Endothelial cell of umbilical vein (primary cell): ENCODE measurements around the gene ADCY2. TPM values are rescaled to one million over a fixed set of nuclear protein-coding genes. Genes with fewer than 3 reads are reported as not detected.

Experiments
- BruUV-seq: library from RNA; stranded (reverse); fragments of 400-500 nt; replicated peaks from 2 replicates; lab custom pipeline; 2021; lab: Mats Ljungman, UMichigan
- CTCF ChIA-PET: fragments of 300-600, 350-600 bp; sonication (Branson Sonifier 250); formaldehyde crosslinking; loops from one replicate; lab custom pipeline; 2021; ENCODE audit warnings: antibody characterized with exemption, inconsistent platforms; lab: Charles Lee
- POLR2A ChIA-PET: fragments of 300-600, 350-600 bp; sonication (Branson Sonifier 250); formaldehyde crosslinking; loops from one replicate; lab custom pipeline; 2021; ENCODE audit warnings: antibody characterized with exemption, inconsistent platforms; lab: Charles Lee
- DNase-seq: peaks from one replicate; pipeline ENCODE4 v3.0.0-alpha.2; 2011; ENCODE audit warnings: low read depth, low spot score
- FAIRE-seq: peaks from 2 replicates; lab custom pipeline; 2011; peaks lifted over from hg19 to GRCh38; lab: Jason Lieb, UNC
- H2AFZ ChIP-seq: 2 replicates; pipeline ENCODE4 v1.6.0; 2012; ENCODE audit warnings: low read depth, low read length, control low read depth, inconsistent platforms
- H3K27ac ChIP-seq: 2 replicates; pipeline ENCODE4 v1.5.1; 2011; ENCODE audit warnings: low read depth, mild to moderate bottlenecking, control low read depth, low read length, moderate library complexity; ENCODE audit not compliant: insufficient read depth
- H3K27me3 ChIP-seq, 2 experiments: 2 replicates each; pipeline versions ENCODE4 v1.6.0 to v1.6.1; 2011; ENCODE audit warnings: low read length in 2 of 2, mixed read lengths in 1 of 2; ENCODE audit not compliant: control insufficient read depth in 2 of 2, insufficient read depth in 2 of 2
- H3K36me3 ChIP-seq, 2 experiments: 2 replicates in 1 of 2; 3 replicates in 1 of 2; pipeline ENCODE4 v1.5.1; 2011; ENCODE audit warnings: low read length in 2 of 2, mild to moderate bottlenecking in 1 of 2, moderate library complexity in 1 of 2; ENCODE audit not compliant: control insufficient read depth in 2 of 2, insufficient read depth in 2 of 2; ENCODE audit errors: extremely low read depth in 1 of 2
- H3K4me1 ChIP-seq: 3 replicates; pipeline ENCODE4 v1.5.1; 2011; ENCODE audit warnings: mild to moderate bottlenecking, low read length; ENCODE audit not compliant: control insufficient read depth, insufficient read depth; ENCODE audit errors: extremely low read depth
- H3K4me2 ChIP-seq: 2 replicates; pipeline ENCODE4 v1.6.1; 2011; ENCODE audit warnings: low read length, control low read depth, mixed read lengths; ENCODE audit not compliant: insufficient read depth
- H3K4me3 ChIP-seq, 3 experiments: fragments of 200-600 bp in 1 of 3; sonication (generic), shearing (Covaris generic) in 1 of 3; replicated peaks in 1 of 3; 2 replicates each; pipeline ENCODE4 v1.5.1; 2011 to 2016; ENCODE audit warnings: control low read depth in 3 of 3, low read length in 3 of 3, mild to moderate bottlenecking in 2 of 3, inconsistent platforms in 1 of 3, low read depth in 1 of 3, moderate library complexity in 1 of 3; ENCODE audit not compliant: insufficient read depth in 1 of 3
- H3K79me2 ChIP-seq: 2 replicates; pipeline ENCODE4 v1.6.0; 2012; ENCODE audit warnings: low read length, inconsistent platforms; ENCODE audit not compliant: control insufficient read depth, insufficient read depth
- H3K9ac ChIP-seq: replicated peaks from 2 replicates; pipeline ENCODE3; 2011; ENCODE audit warnings: low read length, control low read depth; ENCODE audit not compliant: insufficient read depth; ENCODE audit errors: extremely low read depth
- H3K9me1 ChIP-seq: replicated peaks from 3 replicates; pipeline ENCODE4 v1.6.0; 2011; ENCODE audit warnings: mild to moderate bottlenecking, low read length; ENCODE audit not compliant: control insufficient read depth, insufficient read depth; ENCODE audit errors: extremely low read depth
- H3K9me3 ChIP-seq: replicated peaks from 2 replicates; pipeline ENCODE4 v1.5.1; 2012; ENCODE audit warnings: low read length, inconsistent platforms; ENCODE audit not compliant: control insufficient read depth, insufficient read depth
- H4K20me1 ChIP-seq: replicated peaks from 2 replicates; pipeline ENCODE3; 2011; ENCODE audit warnings: mild to moderate bottlenecking, low read length; ENCODE audit not compliant: control insufficient read depth, insufficient read depth; ENCODE audit errors: extremely low read depth
- EZH2 ChIP-seq: IDR thresholded peaks from 2 replicates; pipeline ENCODE4 v1.6.1; 2012; ENCODE audit warnings: borderline replicate concordance, low read depth, mild to moderate bottlenecking, moderate library complexity, low read length, inconsistent platforms; ENCODE audit not compliant: severe bottlenecking
- FOS ChIP-seq: IDR thresholded peaks from 2 replicates; pipeline ENCODE4 v1.6.1; 2011; ENCODE audit warnings: mild to moderate bottlenecking, low read length, moderate library complexity, borderline replicate concordance; ENCODE audit not compliant: insufficient read depth
- GATA2 ChIP-seq: IDR thresholded peaks from 2 replicates; pipeline ENCODE4 v1.7.0; 2011; ENCODE audit warnings: low read depth, mild to moderate bottlenecking, moderate library complexity, mixed read lengths, low read length; ENCODE audit not compliant: insufficient read length, insufficient read depth
- JUN ChIP-seq: IDR thresholded peaks from 2 replicates; pipeline ENCODE4 v1.6.1; 2011; ENCODE audit warnings: borderline replicate concordance, low read depth; ENCODE audit not compliant: insufficient read length, insufficient read depth
- MYC ChIP-seq: IDR thresholded peaks from one replicate; pipeline ENCODE4 v1.6.1; 2011; ENCODE audit warnings: mild to moderate bottlenecking, low read depth, low read length
- POLR2A ChIP-seq: IDR thresholded peaks from 2 replicates; pipeline ENCODE4 v1.6.1; 2012; ENCODE audit warnings: low read depth, mild to moderate bottlenecking, control low read depth, low read length
- POLR2AphosphoS5 ChIP-seq: IDR thresholded peaks from 2 replicates; pipeline ENCODE4 v1.6.1; 2012; ENCODE audit warnings: low read depth, mild to moderate bottlenecking, control low read depth, low read length, moderate library complexity; ENCODE audit not compliant: insufficient read depth
- dilution Hi-C: fragments of 300-500 bp; cut with MboI; formaldehyde crosslinking; loops from one replicate; pipeline ENCODE4 v1.15.0; 2019; ENCODE audit warnings: low sequenced_read_pairs; ENCODE audit not compliant: extremely low pct_ligation_motif_present
- intact Hi-C: fragments of 100-400 bp; cut with micrococcal nuclease; formaldehyde crosslinking; loops from one replicate; pipeline ENCODE4 v1.10.0; 2022
- polyA plus RNA-seq, 4 experiments: library from polyadenylated mRNA; depleted of rRNA in 3 of 4; stranded (reverse) in 3 of 4; unstranded in 1 of 4; fragments of >200 nt; gene quantifications; 2 replicates each; pipeline versions ENCODE4 v1.2.1 to v1.2.3, GENCODE V29; 2011 to 2012; ENCODE audit warnings: missing spikeins in 1 of 4
- total RNA-seq: library from RNA; stranded (reverse); gene quantifications from 2 replicates; pipeline ENCODE4 v1.2.3, GENCODE V29; 2021
- TF ChIP-seq, protein P1 (sequence below): IDR thresholded peaks from 2 replicates; pipeline ENCODE4 v1.6.1; 2011; ENCODE audit not compliant: insufficient read depth, insufficient read length
- TF ChIP-seq, protein P2 (sequence below), 2 donors: IDR thresholded peaks; 1 replicate in 1 of 2; 2 replicates in 1 of 2; pipeline ENCODE4 v1.5.1; 2011; ENCODE audit warnings: low read length in 2 of 2, mild to moderate bottlenecking in 2 of 2, moderate library complexity in 2 of 2, control low read depth in 1 of 2, inconsistent platforms in 1 of 2, low read depth in 1 of 2; ENCODE audit not compliant: insufficient read depth in 1 of 2; ENCODE audit errors: extremely low read depth in 1 of 2

Gene ADCY2
- total and polyA plus RNA-seq, 2 donors (not counting 3 experiments of a cell fraction or from before 2014, with no cell fraction given) = under 0.01 TPM; not detected in 1

- no TSS peak for BruUV-seq
- Histone ChIP-seq H3K36me3 (no peaks in the 10 kb centered on the region), H3K4me3 (no peak overlapping the region), H3K27ac (no peak overlapping the region), H3K9ac (no peak overlapping the region), H2AFZ (no peak overlapping the region), H3K79me2 (no peaks in the 10 kb centered on the region), H3K9me1 (no peaks in the 10 kb centered on the region), H4K20me1 (no peaks in the 10 kb centered on the region), H3K27me3 (no peaks in the 10 kb centered on the region), H3K9me3 (no peaks in the 10 kb centered on the region), H3K4me1 (no peaks in the 10 kb centered on the region), H3K4me2 (no peak overlapping the region)
- dilution Hi-C loops = no loop called here
- ChIA-PET CTCF (no interaction called here), POLR2A (no interaction called here)
- no peak for TF ChIP-seq JUN
- TF ChIP-seq, protein P1, sequence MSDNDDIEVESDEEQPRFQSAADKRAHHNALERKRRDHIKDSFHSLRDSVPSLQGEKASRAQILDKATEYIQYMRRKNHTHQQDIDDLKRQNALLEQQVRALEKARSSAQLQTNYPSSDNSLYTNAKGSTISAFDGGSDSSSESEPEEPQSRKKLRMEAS = no peak
- no peak for TF ChIP-seq GATA2
- TF ChIP-seq FOS = no peak
- no peak for TF ChIP-seq POLR2AphosphoS5
- DNase-seq = no peak
- intact Hi-C loops = no loop called here
- FAIRE-seq = no peak
These were observed 429.7 kb downstream of the ADCY2 start for GRCh38 chr5:7825630-7826029.

GRCh38 chr5:7827610-7828009 is 431.7 kb downstream of the ADCY2 start:
- no TSS peak for BruUV-seq
- DNase-seq = no peak
- Histone ChIP-seq H3K27me3 (no peaks in the 10 kb centered on the region), H4K20me1 (no peaks in the 10 kb centered on the region), H3K27ac (no peak overlapping the region), H2AFZ (no peak overlapping the region), H3K4me3 (no peak overlapping the region), H3K9me1 (no peaks in the 10 kb centered on the region), H3K36me3 (no peaks in the 10 kb centered on the region), H3K9me3 (no peaks in the 10 kb centered on the region), H3K4me1 (no peaks in the 10 kb centered on the region), H3K4me2 (no peak overlapping the region), H3K9ac (no peak overlapping the region), H3K79me2 (no peaks in the 10 kb centered on the region)
- no peak for FAIRE-seq
- TF ChIP-seq, protein P2, sequence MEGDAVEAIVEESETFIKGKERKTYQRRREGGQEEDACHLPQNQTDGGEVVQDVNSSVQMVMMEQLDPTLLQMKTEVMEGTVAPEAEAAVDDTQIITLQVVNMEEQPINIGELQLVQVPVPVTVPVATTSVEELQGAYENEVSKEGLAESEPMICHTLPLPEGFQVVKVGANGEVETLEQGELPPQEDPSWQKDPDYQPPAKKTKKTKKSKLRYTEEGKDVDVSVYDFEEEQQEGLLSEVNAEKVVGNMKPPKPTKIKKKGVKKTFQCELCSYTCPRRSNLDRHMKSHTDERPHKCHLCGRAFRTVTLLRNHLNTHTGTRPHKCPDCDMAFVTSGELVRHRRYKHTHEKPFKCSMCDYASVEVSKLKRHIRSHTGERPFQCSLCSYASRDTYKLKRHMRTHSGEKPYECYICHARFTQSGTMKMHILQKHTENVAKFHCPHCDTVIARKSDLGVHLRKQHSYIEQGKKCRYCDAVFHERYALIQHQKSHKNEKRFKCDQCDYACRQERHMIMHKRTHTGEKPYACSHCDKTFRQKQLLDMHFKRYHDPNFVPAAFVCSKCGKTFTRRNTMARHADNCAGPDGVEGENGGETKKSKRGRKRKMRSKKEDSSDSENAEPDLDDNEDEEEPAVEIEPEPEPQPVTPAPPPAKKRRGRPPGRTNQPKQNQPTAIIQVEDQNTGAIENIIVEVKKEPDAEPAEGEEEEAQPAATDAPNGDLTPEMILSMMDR (IDR thresholded peaks at IDR 0.05; ENCODE audit: extremely low read depth in 1 of 2, insufficient read depth in 1 of 2, low read depth in 1 of 2, low read length in 2 of 2) = no peak
- TF ChIP-seq MYC (no peak), POLR2AphosphoS5 (no peak), POLR2A (no peak), GATA2 (no peak), EZH2 (no peak)
- TF ChIP-seq, protein P1 = no peak
- ChIA-PET POLR2A (no interaction called here), CTCF (no interaction called here)
- intact Hi-C loops = no loop called here
- dilution Hi-C loops = no loop called here
